BLaER1 (cell line): ENCODE measurements around the gene DCUN1D4.

Experiments
- H3K27ac ChIP-seq: shearing (Covaris generic); formaldehyde crosslinking; 2 replicates; pipeline ENCODE4 v1.8.1; 2022
- H3K27me3 ChIP-seq: shearing (Covaris generic); formaldehyde crosslinking; 2 replicates; pipeline ENCODE4 v1.8.1; 2022
- H3K36me3 ChIP-seq: shearing (Covaris generic); formaldehyde crosslinking; 2 replicates; pipeline ENCODE4 v1.8.1; 2022
- H3K4me1 ChIP-seq: shearing (Covaris generic); formaldehyde crosslinking; 2 replicates; pipeline ENCODE4 v1.8.1; 2022
- H3K4me2 ChIP-seq: shearing (Covaris generic); formaldehyde crosslinking; 2 replicates; pipeline ENCODE4 v1.8.1; 2022
- H3K4me3 ChIP-seq: shearing (Covaris generic); formaldehyde crosslinking; 2 replicates; pipeline ENCODE4 v1.8.1; 2022
- H3K9ac ChIP-seq: shearing (Covaris generic); formaldehyde crosslinking; 2 replicates; pipeline ENCODE4 v1.8.1; 2022
- H3K9me3 ChIP-seq: shearing (Covaris generic); formaldehyde crosslinking; 2 replicates; pipeline ENCODE4 v1.8.1; 2022
- H4K20me1 ChIP-seq: shearing (Covaris generic); formaldehyde crosslinking; 2 replicates; pipeline ENCODE4 v1.8.1; 2022
- Cebpa-rat ChIP-seq: shearing (Covaris generic); IDR thresholded peaks from 2 replicates; pipeline ENCODE4 v1.8.1; 2022

Gene DCUN1D4

DNA sequence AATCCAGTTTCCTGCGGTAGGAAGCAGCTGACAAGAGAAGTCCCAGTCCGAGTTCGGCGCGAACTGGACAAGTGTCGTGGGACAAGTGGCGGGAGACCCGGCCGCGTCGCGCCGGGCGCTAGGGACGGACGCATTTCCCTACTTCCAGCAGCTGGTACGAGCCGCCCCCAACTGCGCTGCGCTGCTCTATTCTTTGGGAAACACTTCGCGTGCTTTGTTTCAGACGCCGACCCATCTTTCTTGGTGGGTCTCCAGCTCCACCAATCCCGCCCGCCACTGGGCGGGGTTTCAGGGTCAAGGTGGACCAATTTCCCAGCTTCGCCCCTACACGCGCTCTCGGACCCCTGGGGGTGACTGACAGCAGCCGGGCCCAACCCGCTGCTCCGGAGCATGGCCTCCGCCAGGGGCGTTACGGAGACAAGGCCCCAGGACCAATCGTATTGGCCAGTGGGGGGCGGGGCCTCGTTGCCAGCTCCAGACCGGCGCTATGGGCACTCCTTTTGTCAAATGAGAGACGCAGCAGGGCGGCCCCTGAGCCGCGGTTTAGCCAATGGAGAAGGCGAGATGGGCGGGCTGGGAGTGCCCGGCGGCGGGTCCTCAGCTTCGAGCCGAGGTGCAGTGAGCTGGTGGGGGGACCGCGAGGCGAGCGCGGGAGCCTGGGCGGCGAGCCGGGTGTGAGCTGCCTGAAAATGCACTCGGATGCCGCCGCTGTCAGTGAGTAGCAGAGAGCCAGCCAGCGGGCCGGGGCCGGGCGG is at the start of gene DCUN1D4:
Gene DCUN1D4, plus strand, starts transcription at position 600 of the 755 bp plus-strand sequence. Its CDS starts 90 bp downstream, at position 690.
- no peak for TF ChIP-seq Cebpa-rat
- Histone ChIP-seq H3K9ac (peak within 1 kb of the TSS; percentile 81), H3K27ac (peak within 1 kb of the TSS; percentile 77), H3K36me3 (peaks cover 8% of the 10 kb centered on the region; the same call in 1 of the 2 replicates), H3K4me1 (peaks cover 10% of the 10 kb centered on the region), H3K4me2 (peak within 1 kb of the TSS; percentile 97), H3K4me3 (peak within 1 kb of the TSS; percentile 90), H3K27me3 (no peaks in the 10 kb centered on the region), H3K9me3 (no peaks in the 10 kb centered on the region), H4K20me1 (peaks cover 15% of the 10 kb centered on the region)

DNA sequence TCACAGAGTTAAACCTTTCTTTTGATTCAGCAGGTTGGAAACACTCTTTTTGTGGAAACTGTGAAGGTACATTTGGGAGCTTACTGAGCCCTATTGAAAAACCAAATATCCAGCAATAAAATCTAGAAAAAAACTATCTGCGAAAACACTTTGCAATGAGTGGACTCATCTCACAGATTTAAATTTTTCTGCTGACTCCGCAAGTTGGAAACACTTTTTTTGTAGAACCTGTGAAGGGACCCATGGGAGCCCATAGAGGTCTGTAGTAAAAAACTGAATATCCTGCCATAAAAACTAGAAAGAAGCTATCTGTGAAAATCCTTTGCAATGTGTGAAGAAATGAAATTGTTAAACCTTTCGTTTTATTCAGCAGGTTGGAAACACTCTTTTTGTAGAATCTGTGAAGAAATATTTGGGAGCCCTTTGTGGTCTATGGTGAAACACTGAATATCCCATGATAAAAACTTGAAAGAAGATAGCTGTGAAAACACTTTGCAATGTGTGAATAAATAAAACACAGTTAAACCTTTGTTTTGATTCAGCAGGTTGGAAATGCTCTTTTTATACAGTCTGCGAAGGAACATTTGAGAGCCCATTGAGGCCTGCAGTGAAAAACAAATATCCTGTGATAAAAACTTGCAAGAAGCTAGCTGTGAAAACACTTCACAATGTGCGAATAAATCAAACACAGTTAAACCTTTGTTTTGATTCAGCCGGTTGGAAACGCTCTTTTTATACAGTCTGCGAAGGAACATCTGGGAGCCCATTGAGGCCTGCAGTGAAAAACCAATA is 22.3 kb upstream of the DCUN1D4 start:
- H3K4me3 ChIP-seq = no peak overlapping the region
- no peak overlapping the region for H3K9ac ChIP-seq
- H3K4me1 ChIP-seq = no peaks in the 10 kb centered on the region
- no peak for TF ChIP-seq Cebpa-rat
- no peaks in the 10 kb centered on the region for H4K20me1 ChIP-seq
- H3K27me3 ChIP-seq = no peaks in the 10 kb centered on the region
- no peak overlapping the region for H3K27ac ChIP-seq
- no peaks in the 10 kb centered on the region for H3K36me3 ChIP-seq
- H3K9me3 ChIP-seq = peaks cover 33% of the 10 kb centered on the region
- no peak overlapping the region for H3K4me2 ChIP-seq

DNA sequence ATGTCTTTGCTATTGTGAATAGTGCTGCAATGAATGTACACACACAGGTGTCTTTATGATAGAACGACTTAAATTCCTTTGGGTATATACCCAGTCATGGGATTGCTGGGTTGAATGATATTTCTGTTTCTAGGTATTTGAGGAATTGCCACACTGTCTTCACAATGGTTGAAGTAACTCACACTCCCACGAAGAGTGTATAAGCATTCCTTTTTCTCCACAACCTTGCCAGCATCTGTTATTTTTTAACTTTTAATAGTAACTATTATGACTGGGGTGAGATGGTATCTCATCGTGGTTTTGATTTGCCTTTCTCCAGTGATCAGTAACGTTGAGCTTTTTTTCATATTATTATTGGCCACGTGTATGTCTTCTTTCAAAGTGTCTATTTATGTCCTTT is 17.6 kb upstream of the DCUN1D4 start:
- Histone ChIP-seq H3K9ac (no peak overlapping the region), H3K36me3 (no peaks in the 10 kb centered on the region), H4K20me1 (no peaks in the 10 kb centered on the region), H3K27me3 (no peaks in the 10 kb centered on the region), H3K4me3 (no peak overlapping the region), H3K9me3 (peaks cover 16% of the 10 kb centered on the region), H3K27ac (no peak overlapping the region), H3K4me1 (no peaks in the 10 kb centered on the region), H3K4me2 (no peak overlapping the region)
- no peak for TF ChIP-seq Cebpa-rat

DNA sequence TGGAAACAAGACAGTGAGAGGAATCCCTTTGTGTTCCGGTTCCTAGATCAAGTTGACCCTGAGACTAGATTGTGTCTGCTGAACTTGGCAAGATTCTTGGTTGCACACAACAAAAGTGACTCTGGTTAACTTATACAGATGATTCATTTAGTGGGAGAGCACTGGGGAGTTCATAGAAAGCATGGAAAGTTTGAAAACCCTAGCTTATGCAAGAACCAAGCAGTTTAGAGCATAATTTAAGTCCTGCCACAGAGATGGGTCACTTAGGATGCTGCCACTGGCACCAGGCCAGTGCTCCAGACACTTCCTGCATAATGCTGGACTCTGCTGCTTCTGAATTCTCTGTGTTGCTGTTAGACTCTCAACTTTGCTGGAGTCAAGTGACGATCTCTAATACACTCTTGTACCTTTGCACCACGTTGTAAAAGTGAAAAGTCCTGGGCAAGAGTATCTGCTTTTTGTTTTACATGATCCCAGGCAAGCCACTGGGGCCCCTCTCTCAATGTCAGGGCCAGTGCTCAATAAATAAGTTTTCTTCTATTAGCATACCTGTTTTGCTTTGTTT is 12.7 kb upstream of the DCUN1D4 start:
- no peak for TF ChIP-seq Cebpa-rat
- Histone ChIP-seq H4K20me1 (no peaks in the 10 kb centered on the region), H3K4me2 (no peak overlapping the region), H3K27ac (no peak overlapping the region), H3K4me3 (no peak overlapping the region), H3K9me3 (no peaks in the 10 kb centered on the region), H3K4me1 (no peaks in the 10 kb centered on the region), H3K27me3 (no peaks in the 10 kb centered on the region), H3K9ac (no peak overlapping the region), H3K36me3 (no peaks in the 10 kb centered on the region)

DNA sequence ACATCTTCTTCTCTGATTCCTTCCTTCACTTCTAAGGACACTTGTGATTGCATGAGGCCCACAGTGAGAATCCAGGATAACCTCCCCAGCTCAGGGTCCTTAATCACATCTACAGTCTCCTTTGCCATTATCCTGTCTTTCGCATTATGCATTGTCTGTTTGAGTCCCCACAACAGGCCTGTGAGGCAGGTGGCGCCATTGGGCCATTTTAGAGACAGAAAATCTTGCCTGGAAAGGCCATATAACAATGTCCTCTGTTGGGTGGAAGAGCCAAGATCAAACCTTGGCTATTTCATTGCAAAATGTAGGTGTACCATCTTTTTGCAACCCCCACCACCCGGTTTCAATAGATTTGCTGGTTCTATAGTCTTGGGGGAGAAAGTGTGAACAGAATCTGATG is 11.8 kb upstream of the DCUN1D4 start:
- H3K27me3 ChIP-seq = no peaks in the 10 kb centered on the region
- H3K27ac ChIP-seq = no peak overlapping the region
- H3K4me3 ChIP-seq = no peak overlapping the region
- no peaks in the 10 kb centered on the region for H3K4me1 ChIP-seq
- no peak for TF ChIP-seq Cebpa-rat
- no peak overlapping the region for H3K4me2 ChIP-seq
- no peak overlapping the region for H3K9ac ChIP-seq
- H3K9me3 ChIP-seq = no peaks in the 10 kb centered on the region
- H4K20me1 ChIP-seq = no peaks in the 10 kb centered on the region
- H3K36me3 ChIP-seq = no peaks in the 10 kb centered on the region

DNA sequence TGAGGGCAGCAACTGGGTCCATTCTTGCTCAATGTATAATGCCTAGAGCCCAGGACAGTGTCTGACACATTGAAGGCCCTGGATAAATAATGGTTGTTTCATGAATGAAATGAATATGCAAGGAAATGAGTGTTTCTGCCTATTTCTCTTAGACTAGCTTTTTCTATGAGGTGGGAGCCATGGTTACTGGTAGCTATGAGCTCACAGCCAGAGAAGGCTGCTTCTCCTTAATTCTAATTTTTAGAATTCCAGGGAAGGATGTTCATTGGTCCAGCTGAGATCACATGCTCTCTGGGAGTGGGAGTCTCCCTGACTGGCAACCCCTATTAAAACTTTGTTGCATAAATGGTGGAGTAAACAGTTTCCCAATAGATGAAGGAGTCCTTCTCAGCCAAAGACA is 9.7 kb upstream of the DCUN1D4 start:
- Histone ChIP-seq H3K9ac (no peak overlapping the region), H3K4me2 (no peak overlapping the region), H3K9me3 (no peaks in the 10 kb centered on the region), H4K20me1 (no peaks in the 10 kb centered on the region), H3K4me1 (0 out of 2 replicates have a peak, but pooled peaks cover 4% of the 10 kb centered on the region), H3K27me3 (no peaks in the 10 kb centered on the region), H3K27ac (no peak overlapping the region), H3K4me3 (no peak overlapping the region), H3K36me3 (no peaks in the 10 kb centered on the region)
- no peak for TF ChIP-seq Cebpa-rat

DNA sequence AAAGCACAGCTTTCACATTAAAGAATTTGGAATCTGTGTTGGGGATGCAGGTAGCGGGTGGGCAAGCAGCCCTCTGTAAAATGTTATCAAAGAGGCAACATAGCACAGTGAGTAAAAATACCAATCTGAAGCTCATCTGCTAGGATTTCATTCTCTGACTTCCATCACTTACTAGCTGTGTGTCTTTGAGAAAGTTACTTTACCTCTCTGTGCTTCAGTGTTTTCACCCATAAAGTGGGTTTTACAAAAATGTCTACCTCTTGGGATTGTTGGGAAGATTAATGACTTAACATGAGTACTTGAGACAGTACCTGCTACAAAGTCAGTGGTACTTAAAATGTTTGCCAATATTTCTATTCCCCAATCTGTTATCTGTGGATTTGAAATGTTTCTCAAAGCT is 7.9 kb upstream of the DCUN1D4 start:
- no peaks in the 10 kb centered on the region for H4K20me1 ChIP-seq
- H3K27ac ChIP-seq = no peak overlapping the region
- no peak overlapping the region for H3K4me3 ChIP-seq
- H3K9me3 ChIP-seq = no peaks in the 10 kb centered on the region
- H3K36me3 ChIP-seq = no peaks in the 10 kb centered on the region
- no peak for TF ChIP-seq Cebpa-rat
- H3K27me3 ChIP-seq = no peaks in the 10 kb centered on the region
- 0 out of 2 replicates have a peak, but pooled peaks cover 4% of the 10 kb centered on the region for H3K4me1 ChIP-seq
- H3K9ac ChIP-seq = no peak overlapping the region
- H3K4me2 ChIP-seq = no peak overlapping the region

DNA sequence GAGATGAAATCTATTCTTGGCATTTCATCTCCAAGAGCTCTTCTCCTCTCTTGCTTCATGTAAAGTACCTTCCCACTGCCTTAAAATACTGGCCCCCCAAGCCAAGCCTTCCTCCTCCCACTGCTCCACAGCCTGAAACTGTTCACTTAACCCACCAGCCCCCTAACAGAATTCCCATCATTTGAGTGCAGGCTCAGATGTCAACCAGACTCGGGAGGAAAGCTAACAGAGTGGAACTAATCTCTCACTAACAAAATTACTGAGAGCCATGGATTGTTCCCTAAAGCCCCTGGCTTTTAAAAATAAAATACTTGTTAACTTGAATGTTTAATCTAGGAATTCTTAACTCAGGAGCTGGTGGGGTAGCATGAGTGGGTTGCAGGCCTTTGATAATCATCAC is 7.1 kb upstream of the DCUN1D4 start:
- Histone ChIP-seq H3K27ac (no peak overlapping the region), H3K4me2 (no peak overlapping the region), H4K20me1 (no peaks in the 10 kb centered on the region), H3K9ac (no peak overlapping the region), H3K9me3 (no peaks in the 10 kb centered on the region), H3K4me1 (0 out of 2 replicates have a peak, but pooled peaks cover 4% of the 10 kb centered on the region), H3K36me3 (no peaks in the 10 kb centered on the region), H3K27me3 (no peaks in the 10 kb centered on the region), H3K4me3 (no peak overlapping the region)
- no peak for TF ChIP-seq Cebpa-rat

DNA sequence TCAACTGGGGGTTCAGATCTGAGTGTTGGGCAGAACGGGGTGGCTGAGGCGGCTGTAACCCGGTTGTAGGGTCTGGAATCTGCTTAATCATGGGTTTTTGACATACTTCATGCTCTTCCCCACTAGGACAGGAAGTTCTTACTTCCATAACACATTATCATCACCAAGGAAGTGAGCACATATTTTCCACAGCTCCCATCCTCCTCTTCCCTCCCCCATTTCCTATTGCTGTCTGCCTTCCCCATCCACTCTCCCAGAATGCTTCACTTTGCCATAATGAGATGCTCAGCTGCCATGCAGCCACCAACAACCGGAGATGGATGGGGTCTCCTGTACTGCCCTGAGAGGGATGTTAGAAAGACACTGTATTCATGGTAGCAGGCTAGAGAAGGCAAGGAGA is 6.4 kb upstream of the DCUN1D4 start:
- no peak overlapping the region for H3K4me2 ChIP-seq
- H3K9me3 ChIP-seq = no peaks in the 10 kb centered on the region
- no peak for TF ChIP-seq Cebpa-rat
- H3K36me3 ChIP-seq = no peaks in the 10 kb centered on the region
- H3K9ac ChIP-seq = no peak overlapping the region
- H3K4me3 ChIP-seq = no peak overlapping the region
- H3K27ac ChIP-seq = no peak overlapping the region
- 0 out of 2 replicates have a peak, but pooled peaks cover 4% of the 10 kb centered on the region for H3K4me1 ChIP-seq
- no peaks in the 10 kb centered on the region for H3K27me3 ChIP-seq
- H4K20me1 ChIP-seq = no peaks in the 10 kb centered on the region

DNA sequence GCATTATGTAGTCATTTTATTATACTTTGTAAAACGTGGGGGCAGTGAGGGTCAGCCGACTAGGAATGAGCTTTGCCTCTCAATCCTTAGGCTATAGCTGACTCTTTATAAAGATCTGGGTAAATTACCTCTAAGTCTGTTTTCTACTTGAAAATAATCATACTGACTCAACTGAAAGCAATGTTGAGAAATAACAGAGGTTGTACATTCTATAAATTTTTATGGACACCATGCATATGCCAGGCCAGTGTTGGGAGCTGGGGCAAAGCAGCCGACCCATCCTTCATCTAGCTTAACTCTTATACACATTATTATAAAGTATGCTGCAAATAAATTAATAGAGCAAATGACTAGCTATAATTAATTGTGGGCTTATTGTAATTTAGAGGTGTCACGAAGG is 2.2 kb upstream of the DCUN1D4 start:
- Histone ChIP-seq H3K4me1 (peaks cover 15% of the 10 kb centered on the region), H3K4me3 (no peak overlapping the region), H4K20me1 (no peaks in the 10 kb centered on the region), H3K36me3 (no peaks in the 10 kb centered on the region), H3K27me3 (no peaks in the 10 kb centered on the region), H3K9me3 (no peaks in the 10 kb centered on the region), H3K4me2 (no peak overlapping the region), H3K9ac (no peak overlapping the region), H3K27ac (no peak overlapping the region)
- no peak for TF ChIP-seq Cebpa-rat
